Prostate gland (tissue), 2 donors: ENCODE results near the gene ZBTB7C.

Experiments used
- CTCF ChIP-seq, 4 experiments: fragments of 200-600 bp in 2 of 4; fragments of 450-650 bp in 2 of 4; sonication (generic) in 2 of 4; IDR thresholded peaks; 1 replicate in 3 of 4; 2 replicates in 1 of 4; pipeline ENCODE4 v1.5.1; 2016 to 2019; ENCODE audit warnings: antibody characterized with exemption in 4 of 4, mild to moderate bottlenecking in 2 of 4, moderate library complexity in 2 of 4
- POLR2A ChIP-seq: fragments of 450-650 bp; IDR thresholded peaks from one replicate; pipeline ENCODE4 v1.6.1; 2016; ENCODE audit warnings: antibody characterized with exemption, mild to moderate bottlenecking
- POLR2AphosphoS5 ChIP-seq: sonication (generic); formaldehyde crosslinking; IDR thresholded peaks from one replicate; pipeline ENCODE4 v1.6.1; 2017; ENCODE audit warnings: antibody characterized with exemption

GRCh38 chr18:48186861-48187260 is 222.3 kb downstream of the ZBTB7C start:
- no peak for TF ChIP-seq CTCF (IDR thresholded peaks at IDR 0.05)
- no peak for TF ChIP-seq POLR2AphosphoS5
- no peak for TF ChIP-seq POLR2A
